Gastrocnemius medialis (tissue), 4 donors: ENCODE results near the gene MEP1B. TPM values are rescaled to one million over a fixed set of nuclear protein-coding genes. Genes with fewer than 3 reads are reported as not detected.

Source experiments
- ATAC-seq, 2 donors: fragments of 150-250 bp; one replicate each; pipeline ENCODE4 v1.9.1; 2016
- DNase-seq, 2 donors: peaks; one replicate each; pipeline ENCODE4 v3.0.0-alpha.2; 2019
- H3K27ac ChIP-seq, 4 donors: fragments of 200-600 bp; sonication (generic); 1 replicate in 1 of 4; 2 replicates in 3 of 4; pipeline ENCODE4 v1.5.1; 2016 to 2018; ENCODE audit warnings: mild to moderate bottlenecking in 2 of 4, moderate library complexity in 1 of 4
- H3K27me3 ChIP-seq, 3 donors: fragments of 200-600 bp; sonication (generic) in 2 of 3; 1 replicate in 1 of 3; 2 replicates in 2 of 3; pipeline versions ENCODE4 v1.5.1 to v1.6.0; 2016 to 2019; ENCODE audit warnings: mild to moderate bottlenecking in 1 of 3, moderate library complexity in 1 of 3
- H3K36me3 ChIP-seq, 2 donors: fragments of 200-600 bp; sonication (generic) in 1 of 2; one replicate each; pipeline ENCODE4 v1.5.1; 2017 to 2018
- H3K4me1 ChIP-seq, 2 donors: fragments of 200-600 bp; sonication (generic) in 1 of 2; one replicate each; pipeline ENCODE4 v1.5.1; 2016 to 2017; ENCODE audit warnings: mild to moderate bottlenecking in 2 of 2
- H3K4me3 ChIP-seq, 4 donors: fragments of 200-600 bp; sonication (generic) in 3 of 4; 1 replicate in 1 of 4; 2 replicates in 3 of 4; pipeline ENCODE4 v1.5.1; 2016 to 2019; ENCODE audit warnings: mild to moderate bottlenecking in 2 of 4
- H3K9me3 ChIP-seq, 3 donors: fragments of 200-600 bp; sonication (generic) in 2 of 3; 1 replicate in 1 of 3; 2 replicates in 2 of 3; pipeline ENCODE4 v1.5.1; 2016 to 2019
- CTCF ChIP-seq, 5 experiments: fragments of 450-650 bp in 3 of 5; fragments of 200-600 bp in 2 of 5; sonication (generic) in 2 of 5; IDR thresholded peaks in 4 of 5; conservative IDR thresholded peaks in 1 of 5; 1 replicate in 4 of 5; 2 replicates in 1 of 5; pipeline ENCODE4 v1.5.1; 2016 to 2019; ENCODE audit warnings: antibody characterized with exemption in 5 of 5, mild to moderate bottlenecking in 3 of 5, moderate library complexity in 3 of 5
- POLR2A ChIP-seq, 2 donors: fragments of 450-650 bp; IDR thresholded peaks; one replicate each; pipeline ENCODE4 v1.6.1; 2017; ENCODE audit warnings: antibody characterized with exemption in 2 of 2, mild to moderate bottlenecking in 2 of 2, moderate library complexity in 2 of 2
- in situ Hi-C, 4 donors: fragments of 200-750 bp; cut with MboI; loops; one replicate each; pipeline versions ENCODE4 v1.15.0 to v1.8.0; 2017; ENCODE audit warnings: low sequenced_read_pairs in 4 of 4
- intact Hi-C: fragments of 100-400 bp; cut with DNase I; formaldehyde crosslinking; loops from one replicate; pipeline ENCODE4 v1.15.1; 2023; ENCODE audit warnings: low total_unique reads
- total RNA-seq, 4 donors: library from RNA; depleted of rRNA; stranded (reverse); fragments of >200 nt; gene quantifications; one replicate each; pipeline versions ENCODE4 v1.1.0 to v1.2.3, GENCODE V29; 2016

MEP1B gene
- total RNA-seq, 4 donors from 2014 or later: 0.49 TPM; not detected in 3

- ATAC-seq: no peak
- Histone ChIP-seq H3K4me3 (no peak overlapping the region), H3K4me1 (no peaks in the 10 kb centered on the region), H3K27ac (no peak overlapping the region), H3K36me3 (no peaks in the 10 kb centered on the region), H3K27me3 (no peaks in the 10 kb centered on the region), H3K9me3 (no peaks in the 10 kb centered on the region)
- DNase-seq: no peak
- in situ Hi-C loops: no loop called here
- intact Hi-C loops: no loop called here
- TF ChIP-seq POLR2A (IDR thresholded peaks at IDR 0.05): no peak
- no peak for TF ChIP-seq CTCF (IDR thresholded peaks at IDR 0.05 in 4 of 5, conservative IDR thresholded peaks at IDR 0.05 in 1 of 5)
Observed at GRCh38 chr18:32257084-32257785, 67.4 kb downstream of the MEP1B start.

GRCh38 chr18:32258148-32258547 lies 68.3 kb downstream of the MEP1B start:
- no peak overlapping the region for H3K4me3 ChIP-seq
- in situ Hi-C loops: no loop called here
- no peaks in the 10 kb centered on the region for H3K36me3 ChIP-seq
- ATAC-seq (no peak), DNase-seq (no peak)
- TF ChIP-seq CTCF (IDR thresholded peaks at IDR 0.05 in 4 of 5, conservative IDR thresholded peaks at IDR 0.05 in 1 of 5) (no peak), POLR2A (IDR thresholded peaks at IDR 0.05) (no peak)
- no peaks in the 10 kb centered on the region for H3K4me1 ChIP-seq
- H3K27me3 ChIP-seq: no peaks in the 10 kb centered on the region
- intact Hi-C loops: no loop called here
- no peaks in the 10 kb centered on the region for H3K9me3 ChIP-seq
- no peak overlapping the region for H3K27ac ChIP-seq

GRCh38 chr18:32258558-32259204 lies 68.8 kb downstream of the MEP1B start:
- no peaks in the 10 kb centered on the region for H3K4me1 ChIP-seq
- in situ Hi-C loops: no loop called here
- H3K36me3 ChIP-seq: no peaks in the 10 kb centered on the region
- TF ChIP-seq CTCF (IDR thresholded peaks at IDR 0.05 in 4 of 5, conservative IDR thresholded peaks at IDR 0.05 in 1 of 5) (no peak), POLR2A (IDR thresholded peaks at IDR 0.05) (no peak)
- H3K9me3 ChIP-seq: no peaks in the 10 kb centered on the region
- H3K27ac ChIP-seq: no peak overlapping the region
- H3K4me3 ChIP-seq: no peak overlapping the region
- DNase-seq: no peak
- ATAC-seq: no peak
- intact Hi-C loops: no loop called here
- H3K27me3 ChIP-seq: no peaks in the 10 kb centered on the region

GRCh38 chr18:32259553-32259952 lies 69.7 kb downstream of the MEP1B start:
- no peak for TF ChIP-seq POLR2A (IDR thresholded peaks at IDR 0.05)
- no peak for TF ChIP-seq CTCF (IDR thresholded peaks at IDR 0.05 in 4 of 5, conservative IDR thresholded peaks at IDR 0.05 in 1 of 5)
- DNase-seq (no peak), ATAC-seq (no peak)
- H3K4me3 ChIP-seq: no peak overlapping the region
- H3K27ac ChIP-seq: no peak overlapping the region
- H3K9me3 ChIP-seq: no peaks in the 10 kb centered on the region
- in situ Hi-C loops (no loop called here), intact Hi-C loops (no loop called here)
- H3K27me3 ChIP-seq: no peaks in the 10 kb centered on the region
- H3K36me3 ChIP-seq: no peaks in the 10 kb centered on the region
- no peaks in the 10 kb centered on the region for H3K4me1 ChIP-seq
